K562 (cell line): ENCODE data around the gene ICAM1. TPM values are rescaled to one million over a fixed set of nuclear protein-coding genes. Genes with fewer than 3 reads are reported as not detected.

Source experiments
- CBFB ChIP-seq: sonication (generic); formaldehyde crosslinking; IDR thresholded peaks from 2 replicates; pipeline ENCODE4 v1.4.0; 2020; ENCODE audit warnings: mild to moderate bottlenecking, missing genetic modification reagents
- CBX1 ChIP-seq: sonication (generic); IDR thresholded peaks from 2 replicates; pipeline ENCODE4 v1.6.1; 2016; ENCODE audit warnings: antibody characterized with exemption, low read depth, mild to moderate bottlenecking
- CBX5 ChIP-seq: IDR thresholded peaks from 2 replicates; pipeline ENCODE4 v1.6.1; 2014; ENCODE audit warnings: low read depth, borderline replicate concordance
- CREB1 ChIP-seq, 2 experiments: sonication (generic) in 1 of 2; formaldehyde crosslinking in 1 of 2; IDR thresholded peaks; 2 replicates each; pipeline versions ENCODE4 v1.6.1 to v1.8.0; 2012 to 2022; ENCODE audit warnings: inconsistent platforms in 1 of 2, mild to moderate bottlenecking in 1 of 2, missing genetic modification reagents in 1 of 2, moderate library complexity in 1 of 2
- CXXC5 ChIP-seq: fragments of 250-450 bp; sonication (Bioruptor Pico); IDR thresholded peaks from 2 replicates; pipeline ENCODE4 v1.8.0; 2022; ENCODE audit warnings: inconsistent platforms, mild to moderate bottlenecking, moderate library complexity
- FOXJ3 ChIP-seq: sonication (generic); formaldehyde crosslinking; IDR thresholded peaks from 2 replicates; pipeline ENCODE4 v1.4.0; 2020; ENCODE audit warnings: mild to moderate bottlenecking, missing genetic modification reagents
- HNRNPH1 ChIP-seq: fragments of 200-400 bp; formaldehyde crosslinking; optimal IDR thresholded peaks from 2 replicates; pipeline ENCODE3; 2017; ENCODE audit warnings: low read depth, mild to moderate bottlenecking, low read length, moderate library complexity
- L3MBTL2 ChIP-seq: fragments of 450-650 bp; IDR thresholded peaks from 2 replicates; pipeline ENCODE4 v1.6.1; 2016; ENCODE audit warnings: mild to moderate bottlenecking, moderate library complexity
- POLR3G ChIP-seq: IDR thresholded peaks from 2 replicates; pipeline ENCODE4 v1.6.1; 2011; ENCODE audit not compliant: insufficient read length, insufficient replicate concordance; ENCODE audit errors: extremely low read depth
- SRSF9 ChIP-seq: fragments of 200-400 bp; formaldehyde crosslinking; IDR thresholded peaks from 2 replicates; pipeline ENCODE4 v1.6.1; 2017; ENCODE audit warnings: low read depth, low read length, borderline replicate concordance
- TOE1 ChIP-seq, 2 experiments: fragments of 450-650 bp in 1 of 2; sonication (generic) in 1 of 2; formaldehyde crosslinking in 1 of 2; IDR thresholded peaks; 2 replicates each; pipeline versions ENCODE4 v1.7.1 to v1.8.0; 2016 to 2022; ENCODE audit warnings: borderline replicate concordance in 2 of 2, mild to moderate bottlenecking in 2 of 2, antibody characterized with exemption in 1 of 2, inconsistent platforms in 1 of 2, low read depth in 1 of 2, missing genetic modification reagents in 1 of 2, moderate library complexity in 1 of 2
- ZFPM2 ChIP-seq: fragments of 250-450 bp; sonication (Bioruptor Pico); IDR thresholded peaks from 2 replicates; pipeline ENCODE4 v1.5.1; 2022; ENCODE audit warnings: mild to moderate bottlenecking
- ZNF24 ChIP-seq: fragments of 450-650 bp; IDR thresholded peaks from 2 replicates; pipeline ENCODE4 v1.6.1; 2016
- ZNF263 ChIP-seq: sonication (generic); formaldehyde crosslinking; IDR thresholded peaks from 2 replicates; pipeline ENCODE4 v1.8.0; 2022; ENCODE audit warnings: mild to moderate bottlenecking, missing genetic modification reagents, borderline replicate concordance
- polyA plus RNA-seq, 8 experiments: library from polyadenylated mRNA; depleted of rRNA in 4 of 8; stranded (reverse) in 5 of 8; unstranded in 3 of 8; fragments of >200 nt; fragmentation: Nextera tagmentation in 2 of 8; fragmentation: Illumina TruSeq in 1 of 8; extraction: Ambion mirVana in 2 of 8; extraction: Trizol in 1 of 8; gene quantifications; 2 replicates each; pipeline versions ENCODE4 v1.2.1 to v1.2.3, GENCODE V29; 2011 to 2014; ENCODE audit warnings: inconsistent platforms in 1 of 8, missing spikeins in 1 of 8
- total RNA-seq, 7 experiments: library from RNA; depleted of rRNA in 6 of 7; stranded (reverse); fragments of >200 nt in 6 of 7; fragmentation: Illumina TruSeq in 2 of 7; extraction: Trizol in 2 of 7; gene quantifications; 2 replicates each; pipeline versions ENCODE4 v1.2.1 to v1.2.3, GENCODE V29; 2011 to 2021; ENCODE audit warnings: low replicate concordance in 1 of 7
- TF ChIP-seq, protein P1 (sequence below), 2 experiments: fragments of 450-650 bp in 1 of 2; sonication (generic) in 1 of 2; formaldehyde crosslinking in 1 of 2; IDR thresholded peaks in 1 of 2; conservative IDR thresholded peaks in 1 of 2; 2 replicates each; pipeline versions ENCODE4 v1.6.1 to v1.8.1; 2016 to 2023; ENCODE audit warnings: mild to moderate bottlenecking in 2 of 2, moderate library complexity in 2 of 2, inconsistent platforms in 1 of 2, missing genetic modification reagents in 1 of 2
- TF ChIP-seq, protein P2 (sequence below): fragments of 250-450 bp; sonication (Bioruptor Pico); IDR thresholded peaks from 2 replicates; pipeline ENCODE4 v1.8.0; 2022; ENCODE audit warnings: moderate library complexity, mild to moderate bottlenecking, inconsistent platforms
- TF ChIP-seq, protein P3 (sequence below): fragments of 250-450 bp; sonication (Bioruptor Pico); IDR thresholded peaks from 2 replicates; pipeline ENCODE4 v1.5.1; 2021; ENCODE audit warnings: mild to moderate bottlenecking

The ICAM1 gene
- total and polyA plus RNA-seq, 9 of the 15 experiments (the other 6 are each of a cell fraction or from before 2014, with no cell fraction given): 2.3 to 24.4 (median 13.4) TPM

DNA sequence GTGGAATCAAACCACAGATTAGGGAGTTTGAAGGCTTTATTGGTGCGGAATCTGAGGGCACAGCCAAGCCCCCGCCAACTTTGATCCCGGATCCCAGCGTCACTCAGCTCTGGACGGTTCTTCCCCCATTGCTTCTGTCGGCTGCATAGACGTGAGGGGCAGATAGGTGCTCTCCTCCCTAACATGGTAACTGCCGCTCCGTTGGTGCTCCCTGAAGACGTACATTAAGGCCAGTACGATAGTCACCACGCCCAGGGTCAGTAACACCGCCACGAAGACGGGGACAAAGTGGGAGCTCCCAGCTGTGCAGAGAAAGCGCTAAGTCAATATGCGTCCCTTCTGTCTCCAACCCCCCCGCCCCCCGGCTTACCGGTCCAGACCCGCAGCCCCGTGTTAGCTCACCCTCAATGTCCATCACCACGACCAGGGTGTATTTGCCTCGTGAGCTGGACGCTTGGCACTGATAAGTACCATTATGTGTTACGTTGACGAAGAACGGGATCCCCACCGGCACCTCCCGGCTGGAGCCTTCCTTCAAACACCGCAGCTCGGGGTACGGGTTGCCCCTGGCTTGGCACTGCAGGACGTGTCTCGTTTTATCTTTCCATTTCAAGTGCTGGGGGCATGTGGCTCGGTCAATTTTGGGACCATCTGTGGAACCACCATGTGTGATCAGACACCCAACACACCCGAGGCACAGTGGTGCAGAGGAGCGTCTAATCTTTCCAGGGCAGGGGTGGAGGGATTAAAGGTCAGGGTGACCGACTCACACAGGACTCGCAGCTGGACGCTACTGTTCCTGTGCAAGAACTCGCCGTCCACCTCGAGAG is 63.1 kb downstream of the ICAM1 start (continued):
- TF ChIP-seq CREB1 (IDR thresholded peaks at IDR 0.05): peak; percentile 25; the same call in 1 of the 2 replicates
- TF ChIP-seq CREB1 (CRISPR knock-in tag; IDR thresholded peaks at IDR 0.05): no peak
- TF ChIP-seq, protein P1, sequence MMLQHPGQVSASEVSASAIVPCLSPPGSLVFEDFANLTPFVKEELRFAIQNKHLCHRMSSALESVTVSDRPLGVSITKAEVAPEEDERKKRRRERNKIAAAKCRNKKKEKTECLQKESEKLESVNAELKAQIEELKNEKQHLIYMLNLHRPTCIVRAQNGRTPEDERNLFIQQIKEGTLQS (IDR thresholded peaks at IDR 0.05): no peak
- TF ChIP-seq, protein P1 (CRISPR knock-in tag; conservative IDR thresholded peaks at IDR 0.05): 0 out of 2 replicates have a peak, but pooled peaks have one; percentile 40
- no peak for TF ChIP-seq ZFPM2 (CRISPR knock-in tag)
- no peak for TF ChIP-seq ZNF24
- TF ChIP-seq, protein P2, sequence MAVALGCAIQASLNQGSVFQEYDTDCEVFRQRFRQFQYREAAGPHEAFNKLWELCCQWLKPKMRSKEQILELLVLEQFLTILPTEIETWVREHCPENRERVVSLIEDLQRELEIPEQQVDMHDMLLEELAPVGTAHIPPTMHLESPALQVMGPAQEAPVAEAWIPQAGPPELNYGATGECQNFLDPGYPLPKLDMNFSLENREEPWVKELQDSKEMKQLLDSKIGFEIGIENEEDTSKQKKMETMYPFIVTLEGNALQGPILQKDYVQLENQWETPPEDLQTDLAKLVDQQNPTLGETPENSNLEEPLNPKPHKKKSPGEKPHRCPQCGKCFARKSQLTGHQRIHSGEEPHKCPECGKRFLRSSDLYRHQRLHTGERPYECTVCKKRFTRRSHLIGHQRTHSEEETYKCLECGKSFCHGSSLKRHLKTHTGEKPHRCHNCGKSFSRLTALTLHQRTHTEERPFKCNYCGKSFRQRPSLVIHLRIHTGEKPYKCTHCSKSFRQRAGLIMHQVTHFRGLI (CRISPR knock-in tag): no peak
- peak; percentile 86; the same call in 1 of the 2 replicates for TF ChIP-seq CBFB (CRISPR knock-in tag)
- TF ChIP-seq SRSF9: no peak
- TF ChIP-seq CXXC5 (CRISPR knock-in tag): no peak
- TF ChIP-seq HNRNPH1: no peak
- no peak for TF ChIP-seq CBX5
- no peak for TF ChIP-seq L3MBTL2
- TF ChIP-seq ZNF263: peak; percentile 97
- TF ChIP-seq TOE1 (IDR thresholded peaks at IDR 0.05; ENCODE audit: borderline replicate concordance): no peak
- TF ChIP-seq TOE1 (CRISPR knock-in tag; IDR thresholded peaks at IDR 0.05; ENCODE audit: borderline replicate concordance, low read depth): 0 out of 2 replicates have a peak, but pooled peaks have one; percentile 61
- no peak for TF ChIP-seq POLR3G
- TF ChIP-seq CBX1: no peak
- no peak for TF ChIP-seq FOXJ3
- TF ChIP-seq, protein P3, sequence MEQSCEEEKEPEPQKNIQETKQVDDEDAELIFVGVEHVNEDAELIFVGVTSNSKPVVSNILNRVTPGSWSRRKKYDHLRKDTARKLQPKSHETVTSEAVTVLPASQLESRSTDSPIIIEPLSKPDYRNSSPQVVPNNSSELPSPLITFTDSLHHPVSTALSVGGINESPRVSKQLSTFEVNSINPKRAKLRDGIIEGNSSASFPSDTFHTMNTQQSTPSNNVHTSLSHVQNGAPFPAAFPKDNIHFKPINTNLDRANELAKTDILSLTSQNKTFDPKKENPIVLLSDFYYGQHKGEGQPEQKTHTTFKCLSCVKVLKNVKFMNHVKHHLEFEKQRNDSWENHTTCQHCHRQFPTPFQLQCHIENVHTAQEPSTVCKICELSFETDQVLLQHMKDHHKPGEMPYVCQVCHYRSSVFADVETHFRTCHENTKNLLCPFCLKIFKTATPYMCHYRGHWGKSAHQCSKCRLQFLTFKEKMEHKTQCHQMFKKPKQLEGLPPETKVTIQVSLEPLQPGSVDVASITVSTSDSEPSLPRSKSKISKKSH (CRISPR knock-in tag): no peak
